Prostate gland (tissue), 2 donors: ENCODE data around the gene MET. TPM values are rescaled to one million over a fixed set of nuclear protein-coding genes. Genes with fewer than 3 reads are reported as not detected.

Experiments used
- DNase-seq: peaks from one replicate; pipeline ENCODE4 v3.0.0-alpha.2; 2019; ENCODE audit warnings: low spot score
- H3K27ac ChIP-seq, 2 donors: fragments of 200-600 bp; sonication (generic); 2 replicates each; pipeline ENCODE4 v1.5.1; 2017 to 2019
- H3K27me3 ChIP-seq: fragments of 200-600 bp; sonication (generic); replicated peaks from 2 replicates; pipeline ENCODE4 v1.5.1; 2019; ENCODE audit not compliant: insufficient read depth
- H3K36me3 ChIP-seq, 2 donors: fragments of 200-600 bp; sonication (generic); 1 replicate in 1 of 2; 2 replicates in 1 of 2; pipeline versions ENCODE4 v1.5.1 to v1.8.1; 2017 to 2019
- H3K4me1 ChIP-seq: fragments of 200-600 bp; sonication (generic); replicated peaks from 2 replicates; pipeline ENCODE4 v1.5.1; 2019
- H3K4me3 ChIP-seq, 2 donors: fragments of 200-600 bp; sonication (generic); 2 replicates each; pipeline ENCODE4 v1.5.1; 2017 to 2019
- H3K9me3 ChIP-seq: fragments of 200-600 bp; sonication (generic); 2 replicates; pipeline ENCODE4 v1.5.1; 2017
- CTCF ChIP-seq, 4 experiments: fragments of 200-600 bp in 2 of 4; fragments of 450-650 bp in 2 of 4; sonication (generic) in 2 of 4; IDR thresholded peaks; 1 replicate in 3 of 4; 2 replicates in 1 of 4; pipeline ENCODE4 v1.5.1; 2016 to 2019; ENCODE audit warnings: antibody characterized with exemption in 4 of 4, mild to moderate bottlenecking in 2 of 4, moderate library complexity in 2 of 4
- POLR2A ChIP-seq: fragments of 450-650 bp; IDR thresholded peaks from one replicate; pipeline ENCODE4 v1.6.1; 2016; ENCODE audit warnings: antibody characterized with exemption, mild to moderate bottlenecking
- POLR2AphosphoS5 ChIP-seq: sonication (generic); formaldehyde crosslinking; IDR thresholded peaks from one replicate; pipeline ENCODE4 v1.6.1; 2017; ENCODE audit warnings: antibody characterized with exemption
- WGBS: methylation state at CpG from one replicate; pipeline ENCODE4 v1.1.5; 2018; 5-methylcytosine and 5-hydroxymethylcytosine counted together
- intact Hi-C: fragments of 100-400 bp; cut with DNase I; formaldehyde crosslinking; loops from one replicate; pipeline ENCODE4 v1.14.2; 2022
- total RNA-seq, 2 donors: library from RNA; depleted of rRNA; stranded (reverse); fragments of >200 nt; gene quantifications; one replicate each; pipeline ENCODE4 v1.1.0, GENCODE V29; 2016

The MET gene
- total RNA-seq, 2 donors from 2014 or later = 14.2 to 17.0 TPM

- intact Hi-C loops = no loop called here
- DNase-seq = no peak
- Histone ChIP-seq H3K36me3 (no peaks in the 10 kb centered on the region), H3K4me3 (no peak overlapping the region), H3K9me3 (no peaks in the 10 kb centered on the region), H3K27me3 (no peaks in the 10 kb centered on the region), H3K4me1 (no peaks in the 10 kb centered on the region), H3K27ac (no peak overlapping the region)
- no peak for TF ChIP-seq CTCF (IDR thresholded peaks at IDR 0.05)
- no peak for TF ChIP-seq POLR2AphosphoS5
- TF ChIP-seq POLR2A = no peak
These were observed 152.5 kb downstream of the MET start for GRCh38 chr7:116824449-116824848.

- no peak for DNase-seq
- Histone ChIP-seq H3K27me3 (no peaks in the 10 kb centered on the region), H3K4me3 (no peak overlapping the region), H3K36me3 (no peaks in the 10 kb centered on the region), H3K4me1 (no peaks in the 10 kb centered on the region), H3K27ac (no peak overlapping the region), H3K9me3 (no peaks in the 10 kb centered on the region)
- intact Hi-C loops = no loop called here
- TF ChIP-seq POLR2AphosphoS5 = no peak
- no peak for TF ChIP-seq POLR2A
- no peak for TF ChIP-seq CTCF (IDR thresholded peaks at IDR 0.05)
- 87% methylated on average over 4 of the region's 4 CpGs for WGBS
These were observed 156.3 kb downstream of the MET start for GRCh38 chr7:116828281-116828680.

GRCh38 chr7:116829041-116829440 is 157.0 kb downstream of the MET start:
- 80% methylated on average over 3 of the region's 3 CpGs for WGBS
- intact Hi-C loops = no loop called here
- no peak for TF ChIP-seq POLR2AphosphoS5

GRCh38 chr7:116829493-116829892 is 157.5 kb downstream of the MET start:
- no peak for DNase-seq
- H3K9me3 ChIP-seq = no peaks in the 10 kb centered on the region
- TF ChIP-seq POLR2A (no peak), CTCF (IDR thresholded peaks at IDR 0.05) (no peak), POLR2AphosphoS5 (no peak)
- intact Hi-C loops = no loop called here
- no peak overlapping the region for H3K4me3 ChIP-seq
- no peaks in the 10 kb centered on the region for H3K4me1 ChIP-seq
- no peaks in the 10 kb centered on the region for H3K27me3 ChIP-seq
- no peak overlapping the region for H3K27ac ChIP-seq
- H3K36me3 ChIP-seq = no peaks in the 10 kb centered on the region

More at GRCh38 chr7:116829041-116829440, 157.0 kb downstream of the MET start:
- Histone ChIP-seq H3K4me1 (no peaks in the 10 kb centered on the region), H3K4me3 (no peak overlapping the region), H3K27me3 (no peaks in the 10 kb centered on the region), H3K27ac (no peak overlapping the region), H3K9me3 (no peaks in the 10 kb centered on the region), H3K36me3 (no peaks in the 10 kb centered on the region)
- no peak for DNase-seq

- H3K27me3 ChIP-seq = no peaks in the 10 kb centered on the region
- no peak overlapping the region for H3K27ac ChIP-seq
- 67% methylated on average over 2 of the region's 2 CpGs for WGBS
- no peaks in the 10 kb centered on the region for H3K9me3 ChIP-seq
- H3K36me3 ChIP-seq = no peaks in the 10 kb centered on the region
- TF ChIP-seq POLR2AphosphoS5 = no peak
- TF ChIP-seq CTCF (IDR thresholded peaks at IDR 0.05) = no peak
- no peak for TF ChIP-seq POLR2A
- H3K4me3 ChIP-seq = no peak overlapping the region
- intact Hi-C loops = no loop called here
- no peak for DNase-seq
- H3K4me1 ChIP-seq = no peaks in the 10 kb centered on the region
These were observed 160.7 kb downstream of the MET start for GRCh38 chr7:116832692-116833091.
